SK-N-SH (cell line): ENCODE results near the gene KRTAP10-7.

Experiments
- EP300 ChIP-seq, 2 experiments: IDR thresholded peaks; 2 replicates each; pipeline versions ENCODE4 v1.4.0 to v1.6.1; 2012; ENCODE audit warnings: borderline replicate concordance in 1 of 2, low read depth in 1 of 2, low read length in 1 of 2
- EZH2phosphoT487 ChIP-seq: fragments of 200-600 bp; sonication (generic); IDR thresholded peaks from 2 replicates; pipeline ENCODE4 v1.6.1; 2017; ENCODE audit warnings: low read depth, mixed run types, mild to moderate bottlenecking, antibody characterized with exemption, moderate library complexity, borderline replicate concordance
- FOXM1 ChIP-seq: IDR thresholded peaks from 2 replicates; pipeline ENCODE4 v1.4.0; 2012; ENCODE audit warnings: low read depth, mild to moderate bottlenecking
- MEF2A ChIP-seq: IDR thresholded peaks from 2 replicates; pipeline ENCODE4 v1.4.0; 2012; ENCODE audit warnings: low read depth, borderline replicate concordance
- NFIC ChIP-seq: IDR thresholded peaks from 2 replicates; pipeline ENCODE4 v1.4.0; 2012; ENCODE audit warnings: borderline replicate concordance
- POLR2AphosphoS5 ChIP-seq: IDR thresholded peaks from 2 replicates; pipeline ENCODE4 v1.6.1; 2012; ENCODE audit warnings: low read depth, low read length
- RCOR1 ChIP-seq: fragments of 150-350 bp; IDR thresholded peaks from 2 replicates; pipeline ENCODE4 v1.6.1; 2017; ENCODE audit warnings: antibody characterized with exemption, low read length
- RFX5 ChIP-seq: IDR thresholded peaks from 2 replicates; pipeline ENCODE4 v1.6.1; 2012; ENCODE audit warnings: mild to moderate bottlenecking, improper control_type of control experiment, low read length
- TAF1 ChIP-seq: IDR thresholded peaks from 2 replicates; pipeline ENCODE4 v1.6.1; 2012; ENCODE audit warnings: low read depth, mild to moderate bottlenecking, low read length, moderate library complexity, borderline replicate concordance
- TF ChIP-seq, protein P1 (sequence below): fragments of 200-600 bp; sonication (generic); IDR thresholded peaks from 2 replicates; pipeline ENCODE4 v1.6.1; 2017; ENCODE audit warnings: antibody characterized with exemption, mild to moderate bottlenecking, moderate library complexity

DNA sequence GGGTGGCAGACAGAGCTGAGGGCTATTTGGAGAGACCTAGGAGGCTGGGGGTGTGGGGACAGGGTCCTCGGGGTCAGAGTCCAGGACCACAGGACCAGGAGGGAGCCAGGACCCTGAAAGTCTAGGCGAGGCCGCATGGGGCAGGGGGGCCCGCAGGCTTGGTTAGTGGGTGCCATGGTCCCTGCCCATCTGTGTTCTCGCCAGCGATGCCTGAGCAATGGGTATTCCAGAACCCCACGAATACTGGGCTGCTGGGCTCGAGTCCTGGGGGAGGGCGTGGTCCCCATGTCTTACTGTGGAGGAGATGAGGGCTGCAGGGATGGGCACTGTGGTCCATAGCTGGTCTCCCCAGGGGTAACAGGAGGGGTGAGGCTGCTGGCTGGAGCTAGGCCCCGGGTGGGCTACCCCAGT lies 10.1 kb upstream of the KRTAP10-7 start:
- TF ChIP-seq FOXM1: no peak
- TF ChIP-seq, protein P1, sequence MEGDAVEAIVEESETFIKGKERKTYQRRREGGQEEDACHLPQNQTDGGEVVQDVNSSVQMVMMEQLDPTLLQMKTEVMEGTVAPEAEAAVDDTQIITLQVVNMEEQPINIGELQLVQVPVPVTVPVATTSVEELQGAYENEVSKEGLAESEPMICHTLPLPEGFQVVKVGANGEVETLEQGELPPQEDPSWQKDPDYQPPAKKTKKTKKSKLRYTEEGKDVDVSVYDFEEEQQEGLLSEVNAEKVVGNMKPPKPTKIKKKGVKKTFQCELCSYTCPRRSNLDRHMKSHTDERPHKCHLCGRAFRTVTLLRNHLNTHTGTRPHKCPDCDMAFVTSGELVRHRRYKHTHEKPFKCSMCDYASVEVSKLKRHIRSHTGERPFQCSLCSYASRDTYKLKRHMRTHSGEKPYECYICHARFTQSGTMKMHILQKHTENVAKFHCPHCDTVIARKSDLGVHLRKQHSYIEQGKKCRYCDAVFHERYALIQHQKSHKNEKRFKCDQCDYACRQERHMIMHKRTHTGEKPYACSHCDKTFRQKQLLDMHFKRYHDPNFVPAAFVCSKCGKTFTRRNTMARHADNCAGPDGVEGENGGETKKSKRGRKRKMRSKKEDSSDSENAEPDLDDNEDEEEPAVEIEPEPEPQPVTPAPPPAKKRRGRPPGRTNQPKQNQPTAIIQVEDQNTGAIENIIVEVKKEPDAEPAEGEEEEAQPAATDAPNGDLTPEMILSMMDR: no peak
- TF ChIP-seq EP300 (IDR thresholded peaks at IDR 0.05; ENCODE audit: borderline replicate concordance in 1 of 2, low read depth in 1 of 2, low read length in 1 of 2): no peak
- TF ChIP-seq RCOR1: no peak
- no peak for TF ChIP-seq NFIC
- no peak for TF ChIP-seq EZH2phosphoT487
- no peak for TF ChIP-seq POLR2AphosphoS5
- no peak for TF ChIP-seq TAF1
- TF ChIP-seq MEF2A: no peak
- TF ChIP-seq RFX5: no peak
